Heart left ventricle (tissue), 13 donors: ENCODE results near the gene GPR153.

Experiments used
- CTCF ChIP-seq, 12 donors: fragments of 200-600 bp; sonication (generic) in 4 of 12; IDR thresholded peaks; one replicate each; pipeline versions ENCODE4 v1.5.0 to v1.8.0; 2018 to 2022; ENCODE audit warnings: antibody characterized with exemption in 12 of 12, mild to moderate bottlenecking in 5 of 12
- POLR2A ChIP-seq, 2 donors: fragments of 450-650 bp; IDR thresholded peaks; one replicate each; pipeline ENCODE4 v1.6.1; 2017; ENCODE audit warnings: antibody characterized with exemption in 2 of 2, mild to moderate bottlenecking in 2 of 2, moderate library complexity in 2 of 2
- donor health status: ischemic (EF 13 %, LVEDD 7.1; RV severe dilation, severe dysfunction).
- donor health status: DM: no; HTN: yes; CAD: no.
- donor health status: DM: no; HTN: no; CAD: no.
- donor health status: ischemic (EF 25% LVEDD 6.9; RV normal size, moderate dysfunction).
- donor health status: ischemic (EF 25% LVEDD 5.7; RV mildly dilated, moderate dysfunction).
- donor health status: ischemic (EF 35%, LVEDD 5.7; RV mildly dilated, moderate dysfunction).
- donor health status: nonischemic (EF 11% LVEDD 7.7; RV severe dilation, severe dysfunction).
- donor health status: DM: yes; HTN: yes; CAD: no.
- donor health status: PGD.
- donor health status: ischemic (EF 29% LVEDD 5.4; RV normal size, mild dysfunction).
- donor health status: nonischemic (EF 23%, LVEDD 6.1; RV moderate dilation, normal function).

DNA sequence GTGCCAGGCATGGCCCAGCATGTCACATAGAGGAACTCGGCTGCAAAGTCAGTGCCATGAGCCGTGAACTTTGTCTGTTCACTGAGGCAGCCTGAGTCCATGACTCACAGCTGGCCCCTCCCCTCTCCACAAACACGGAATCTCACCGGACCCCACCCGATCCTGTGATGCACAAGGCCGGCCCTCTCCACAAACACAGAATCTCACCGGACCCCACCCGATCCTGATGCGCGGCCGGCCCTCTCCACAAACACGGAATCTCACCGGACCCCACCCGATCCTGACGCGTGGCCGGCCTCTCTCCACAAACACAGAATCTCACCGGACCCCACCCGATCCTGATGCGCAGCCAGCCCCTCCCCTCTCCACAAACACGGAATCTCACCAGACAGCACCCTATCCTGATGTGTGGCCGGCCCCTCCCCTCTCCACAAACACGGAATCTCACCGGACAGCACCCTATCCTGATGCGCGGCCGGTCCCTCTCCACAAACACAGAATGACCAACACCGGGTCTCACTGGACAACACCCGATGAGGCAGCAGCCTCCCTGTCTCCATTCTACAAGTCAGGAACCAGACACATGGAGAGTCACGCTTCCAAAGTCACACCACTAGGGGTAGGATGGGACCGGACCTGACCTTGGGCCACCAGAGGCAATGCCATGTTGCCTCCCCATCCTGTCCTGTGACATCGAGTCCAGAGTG, 39.6 kb upstream of the GPR153 start:
- TF ChIP-seq CTCF (IDR thresholded peaks at IDR 0.05) (no peak), POLR2A (IDR thresholded peaks at IDR 0.05) (no peak)
